NCI-H1105 (cell line): ENCODE data around the gene LIG3.
"Not testable (repeated sequence)": the region's sequence is repeated elsewhere in the genome, so short reads cannot be mapped to it uniquely, and the experiment has no call there.

Source experiments
- DNase-seq: peaks from one replicate; lab custom pipeline; 2025; lab: John Stamatoyannopoulos, UW

LIG3 gene

GRCh38 chr17:35041390-35041789, 61.1 kb downstream of the LIG3 start:
- DNase-seq: no peak

- DNase-seq: no peak
These were observed 63.9 kb downstream of the LIG3 start for GRCh38 chr17:35044181-35044580.

DNA sequence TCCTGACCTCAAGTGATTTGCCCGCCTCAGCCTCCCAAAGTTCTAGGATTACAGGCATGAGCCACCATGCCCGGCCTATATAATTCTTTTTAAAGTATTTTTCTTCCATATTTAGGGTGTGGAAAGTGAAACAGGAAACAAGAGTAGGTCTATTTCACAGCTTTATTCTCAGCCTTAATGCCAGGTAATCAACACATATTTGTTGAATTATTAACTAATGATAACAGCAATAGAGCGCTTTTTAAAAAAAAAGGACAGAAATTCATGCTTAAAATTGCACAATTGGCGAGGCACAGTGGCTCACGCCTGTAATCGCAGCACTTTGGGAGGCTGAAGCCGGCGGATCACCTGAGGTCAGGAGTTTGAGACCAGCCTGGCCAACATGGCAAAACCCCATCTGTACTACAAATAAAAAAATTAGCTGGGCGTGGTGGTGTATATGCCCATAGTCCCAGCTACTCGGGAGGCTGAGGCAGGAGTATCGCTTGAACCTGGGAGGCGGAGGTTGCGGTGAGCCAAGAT, 65.2 kb downstream of the LIG3 start:
- not testable (repeated sequence) for DNase-seq

DNA sequence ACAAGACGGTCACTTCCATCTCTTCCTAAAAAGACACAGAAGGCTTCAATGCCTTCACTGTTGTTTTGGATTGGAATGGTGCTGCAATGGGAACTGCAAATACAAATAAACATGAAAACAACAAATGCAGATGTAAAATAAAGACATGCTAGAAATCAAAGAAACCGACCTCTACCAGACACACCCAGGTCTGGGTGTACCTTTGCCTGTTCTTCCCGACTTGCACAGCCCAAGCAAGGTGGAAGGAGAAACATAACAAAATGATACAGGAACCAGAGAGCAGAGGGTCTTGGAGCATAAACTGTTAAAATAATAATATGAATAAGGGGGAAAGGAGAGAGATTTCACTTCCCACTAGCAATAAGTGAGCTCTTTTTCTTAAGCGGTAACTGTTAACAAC, 65.9 kb downstream of the LIG3 start:
- no peak for DNase-seq

DNA sequence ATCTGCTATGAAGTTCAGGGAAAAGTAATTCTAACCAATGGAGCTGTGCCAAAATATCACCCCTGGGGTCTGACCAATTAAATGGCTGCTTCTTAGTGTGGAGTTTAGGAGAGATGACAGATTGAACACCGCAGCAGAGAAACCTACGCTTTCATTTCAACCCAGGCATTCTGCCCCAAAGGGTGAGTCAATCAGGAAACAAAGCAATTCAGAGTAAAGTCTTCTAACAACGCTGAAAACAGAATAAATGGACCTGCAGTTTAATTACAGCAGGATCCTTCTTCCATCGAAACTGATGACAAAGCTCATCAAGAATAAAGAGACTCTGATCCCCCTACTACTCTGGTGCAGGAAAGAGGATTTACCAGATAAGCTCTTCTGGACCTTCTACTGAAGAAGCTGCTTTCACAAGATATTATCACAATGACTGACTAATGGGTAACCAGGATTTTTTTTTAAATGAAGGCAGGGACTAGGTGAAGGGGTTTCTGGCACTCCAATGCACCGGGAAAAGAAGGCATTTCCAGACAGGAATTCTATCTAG, 66.5 kb downstream of the LIG3 start:
- no peak for DNase-seq

DNA sequence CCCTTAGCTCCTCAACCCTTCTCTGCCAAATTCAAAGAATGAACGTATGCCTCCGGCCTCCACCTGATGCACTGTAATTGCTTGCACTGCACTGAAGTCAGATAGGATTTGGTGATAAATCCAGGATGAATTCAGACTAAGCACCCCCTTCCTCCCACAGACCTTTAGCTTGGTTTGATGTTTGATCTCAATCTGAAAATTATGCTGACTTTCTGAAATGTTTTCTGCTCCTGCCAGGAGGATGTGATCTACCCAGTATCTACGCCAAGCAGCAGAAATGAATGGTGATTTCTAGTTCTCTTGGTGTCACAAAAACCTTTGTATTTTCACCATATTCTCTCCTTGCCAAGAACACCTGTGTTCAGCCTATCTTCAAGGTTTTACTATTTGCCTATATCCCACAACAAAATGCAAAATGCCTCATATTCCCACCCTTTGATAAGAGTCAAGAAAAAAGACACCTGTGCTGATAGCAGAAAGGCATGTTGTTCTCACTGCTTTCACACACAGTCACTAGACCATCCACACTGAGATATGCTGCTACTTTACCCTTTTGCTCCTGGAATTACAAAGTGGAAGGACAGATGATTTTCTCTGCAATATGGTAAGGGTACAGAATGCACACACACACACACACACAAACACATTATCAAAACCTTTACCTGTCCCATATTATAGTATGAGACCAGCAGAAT, 68.5 kb downstream of the LIG3 start:
- no peak for DNase-seq

DNA sequence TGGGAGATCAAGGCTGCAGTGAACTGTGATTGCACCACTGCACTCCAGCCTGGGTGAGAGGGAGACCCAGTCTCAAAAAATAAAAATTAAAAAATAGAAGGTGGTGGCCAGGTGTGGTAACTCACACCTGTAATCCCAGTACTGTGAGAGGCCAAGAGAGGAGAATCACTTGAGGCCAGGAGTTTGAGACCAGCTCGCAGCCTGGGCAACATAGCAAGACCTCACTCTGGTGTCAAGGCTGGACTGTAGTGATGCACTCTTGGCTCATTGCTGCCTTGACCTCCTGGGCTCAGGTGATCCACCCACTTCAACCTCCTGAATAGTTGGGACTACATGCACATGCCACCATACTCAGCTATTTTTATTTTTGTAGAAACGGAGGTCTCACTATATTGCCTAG, 69.9 kb downstream of the LIG3 start:
- no peak for DNase-seq

GRCh38 chr17:35051183-35051578, 70.9 kb downstream of the LIG3 start:
- DNase-seq: no peak

DNA sequence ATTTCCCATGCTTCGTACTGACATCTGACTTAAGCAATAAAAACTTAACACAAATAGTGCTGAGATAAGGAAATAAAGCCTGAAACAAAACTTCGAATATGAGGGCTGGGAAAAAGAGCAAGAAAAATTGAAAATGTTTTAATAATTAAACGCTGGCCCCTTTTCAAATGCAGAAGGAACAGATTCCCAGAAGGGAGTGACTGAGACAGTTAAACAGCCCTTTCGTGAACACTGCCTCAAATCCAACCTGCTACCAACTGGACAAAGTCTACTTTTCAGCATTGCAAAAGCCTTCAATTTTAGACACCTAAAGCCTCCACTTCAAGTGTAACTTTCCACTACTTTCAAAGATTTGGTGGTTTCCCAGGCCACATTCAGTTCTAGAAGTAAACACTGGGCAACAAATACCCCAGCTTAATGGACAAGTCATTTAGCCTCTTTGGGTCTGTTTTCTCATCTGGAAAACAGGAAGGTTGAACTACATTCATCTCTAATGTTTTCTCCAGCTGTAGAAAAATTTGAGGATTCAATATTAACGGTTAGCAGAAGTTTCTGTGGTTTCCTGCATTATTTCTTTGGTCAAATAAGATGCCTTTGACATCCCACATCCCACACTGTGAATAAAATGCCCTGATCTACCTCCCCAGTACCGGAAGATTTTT, 71.4 kb downstream of the LIG3 start:
- DNase-seq: no peak

GRCh38 chr17:35052241-35052610, 71.9 kb downstream of the LIG3 start:
- DNase-seq: no peak

DNA sequence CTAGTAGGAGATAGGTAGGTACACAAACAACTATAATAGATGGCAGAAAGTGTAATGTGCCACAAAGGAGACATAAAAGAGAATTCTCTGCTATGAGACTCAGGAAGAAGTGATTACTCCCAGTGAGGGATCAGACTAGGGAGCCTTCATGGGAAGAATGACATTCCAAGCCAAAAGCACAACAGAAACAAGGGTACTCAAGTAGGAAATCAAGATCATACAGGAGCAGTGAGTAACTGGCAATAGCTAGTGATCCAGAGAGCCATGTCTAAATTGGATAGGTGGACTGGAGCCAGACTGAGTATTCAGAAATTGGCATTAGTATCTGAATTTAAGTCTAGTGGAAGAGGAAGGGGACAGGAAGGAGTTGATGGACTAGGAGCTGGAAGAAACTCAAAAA, 72.5 kb downstream of the LIG3 start:
- no peak for DNase-seq

DNA sequence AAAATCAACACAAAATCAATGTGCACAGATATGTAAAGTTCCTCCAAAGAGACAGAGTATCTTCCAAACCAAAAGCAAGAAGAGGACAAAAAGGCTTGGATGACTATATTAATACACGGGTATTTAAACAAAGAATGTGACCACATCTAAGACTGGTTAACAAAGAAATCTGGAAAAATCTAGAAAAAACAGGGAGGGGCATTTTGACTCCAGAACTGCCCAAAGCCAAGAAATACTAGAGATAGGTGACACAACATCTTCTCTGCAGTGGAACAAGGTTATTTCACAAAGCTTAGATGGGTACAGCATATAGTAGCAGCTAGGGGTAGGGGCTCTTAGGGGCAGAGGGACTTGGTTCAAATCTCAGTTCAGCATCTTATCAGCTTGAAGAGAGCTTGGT, 72.9 kb downstream of the LIG3 start:
- no peak for DNase-seq

DNA sequence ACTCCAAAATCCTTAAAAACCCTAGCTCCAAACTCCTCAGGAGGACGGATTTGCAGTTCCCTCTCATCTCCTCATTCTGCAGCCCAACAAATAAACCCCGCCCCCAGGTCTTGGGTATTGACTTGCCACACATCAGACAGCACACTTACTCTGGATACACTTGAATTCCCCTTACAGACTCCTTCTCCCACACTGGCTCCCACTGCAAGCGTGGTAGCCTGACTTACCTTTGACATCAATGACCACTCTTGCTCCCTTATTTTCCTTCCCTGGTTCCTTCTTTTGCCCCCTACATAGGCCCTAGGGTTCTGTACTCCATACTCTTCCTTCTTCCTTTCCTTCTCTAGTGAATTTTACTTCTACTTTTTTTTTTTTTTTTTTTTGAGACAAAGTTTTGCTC, 75.7 kb downstream of the LIG3 start:
- no peak for DNase-seq

GRCh38 chr17:35057332-35057915, 77.1 kb downstream of the LIG3 start:
- DNase-seq: no peak
